HEK293T (cell line): ENCODE measurements around the gene UVRAG.

Experiments used
- ARNT ChIP-seq: fragments of 450-650 bp; IDR thresholded peaks from 2 replicates; pipeline ENCODE4 v1.6.1; 2017; ENCODE audit warnings: mild to moderate bottlenecking
- ELF4 ChIP-seq: fragments of 450-650 bp; IDR thresholded peaks from 2 replicates; pipeline ENCODE4 v1.6.1; 2017; ENCODE audit warnings: antibody characterized with exemption
- FOXA1 ChIP-seq: fragments of 450-650 bp; IDR thresholded peaks from 2 replicates; pipeline ENCODE4 v1.6.1; 2016; ENCODE audit warnings: mild to moderate bottlenecking
- L3MBTL2 ChIP-seq: fragments of 450-650 bp; conservative IDR thresholded peaks from 2 replicates; pipeline ENCODE4 v1.6.1; 2016; ENCODE audit warnings: mild to moderate bottlenecking
- LEF1 ChIP-seq: fragments of 450-650 bp; IDR thresholded peaks from 2 replicates; pipeline ENCODE4 v1.6.1; 2017; ENCODE audit warnings: mild to moderate bottlenecking, borderline replicate concordance
- NFRKB ChIP-seq: fragments of 450-650 bp; IDR thresholded peaks from 2 replicates; pipeline ENCODE4 v1.6.1; 2016; ENCODE audit warnings: mild to moderate bottlenecking, moderate library complexity
- SP1 ChIP-seq: fragments of 450-650 bp; IDR thresholded peaks from 2 replicates; pipeline ENCODE4 v1.6.1; 2017

GRCh38 chr11:76166314-76166713 is 351.3 kb downstream of the UVRAG start:
- TF ChIP-seq ARNT (no peak), FOXA1 (no peak), LEF1 (no peak), SP1 (no peak), ELF4 (no peak), NFRKB (no peak), L3MBTL2 (no peak)
